ENCODE results near the gene SIRT2.
"Not testable (repeated sequence)": the region's sequence is repeated elsewhere in the genome, so short reads cannot be mapped to it uniquely, and the experiment has no call there.

GRCh38 chr19:38855751-38856150, 43.7 kb downstream of the SIRT2 start:
- TF ChIP-seq POLR2A, CTCF (IDR thresholded peaks at IDR 0.05): not testable (repeated sequence)
